Middle frontal gyrus (tissue), 1 donor: ENCODE data around the gene VPS8.
"Not testable (repeated sequence)": the region's sequence is repeated elsewhere in the genome, so short reads cannot be mapped to it uniquely, and the experiment has no call there.

Source experiments
- DNase-seq: peaks from one replicate; pipeline ENCODE4 v3.0.0-alpha.2; 2015; ENCODE audit warnings: low spot score; ENCODE audit errors: extremely low spot score

VPS8 gene

DNA sequence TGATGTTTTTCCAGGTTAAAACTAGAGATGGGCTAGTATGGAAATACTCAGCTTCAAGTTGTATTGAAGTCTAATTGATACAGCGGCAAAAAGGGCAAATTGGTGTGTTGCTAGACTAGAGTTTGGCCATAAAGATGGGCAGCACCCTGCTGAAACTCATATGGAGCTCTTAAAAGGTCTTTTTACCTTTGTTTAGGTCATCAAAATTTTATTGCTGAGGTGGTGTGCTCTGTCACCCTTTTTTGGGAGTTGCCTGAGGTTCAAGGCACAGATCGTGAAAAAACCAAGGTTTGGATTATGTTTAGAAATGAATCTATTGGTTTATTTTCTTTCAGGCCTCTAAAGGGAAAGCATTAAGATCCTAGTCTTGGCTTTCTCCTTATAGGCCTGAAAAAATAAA lies 38.2 kb downstream of the VPS8 start:
- no peak for DNase-seq

GRCh38 chr3:184857099-184857498 lies 45.1 kb downstream of the VPS8 start:
- no peak for DNase-seq

DNA sequence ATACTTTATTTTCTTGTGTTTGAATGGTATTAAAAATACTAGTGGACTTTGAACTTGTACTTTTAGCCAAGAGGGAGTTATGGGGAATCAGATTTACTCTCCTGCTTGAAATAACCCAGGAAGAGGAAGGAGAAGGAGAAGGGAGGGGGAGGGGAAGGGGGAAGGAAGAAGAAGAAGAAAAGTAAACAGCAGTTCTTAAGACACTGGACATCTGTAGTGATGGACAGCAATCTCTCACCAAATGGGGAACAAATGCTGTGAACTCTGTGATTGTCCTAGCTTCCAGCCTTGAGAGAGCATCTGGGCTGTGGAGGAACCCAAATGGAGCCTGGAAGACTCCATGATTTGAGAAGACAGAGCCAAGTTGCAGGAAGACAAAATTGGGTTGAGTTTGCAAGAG lies 52.0 kb downstream of the VPS8 start:
- no peak for DNase-seq

DNA sequence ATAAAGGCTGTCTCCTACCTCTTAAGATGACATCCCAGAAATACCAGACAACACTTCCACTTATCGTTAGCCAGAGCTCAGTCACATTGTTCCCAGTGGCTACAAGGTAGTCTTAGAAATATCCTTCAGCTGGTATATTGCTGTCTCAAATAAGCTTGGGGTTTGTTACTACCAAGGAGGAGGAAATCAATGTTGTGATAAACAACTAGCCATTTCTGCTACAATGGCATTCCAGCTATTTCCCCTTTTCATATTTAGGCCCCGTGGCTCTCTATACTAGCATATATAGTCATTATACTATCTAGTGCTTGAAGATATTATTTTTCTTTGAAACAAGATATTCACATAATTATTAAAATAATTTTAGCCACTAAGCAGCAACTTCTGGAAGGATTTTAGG lies 56.5 kb downstream of the VPS8 start:
- DNase-seq, result no peak

DNA sequence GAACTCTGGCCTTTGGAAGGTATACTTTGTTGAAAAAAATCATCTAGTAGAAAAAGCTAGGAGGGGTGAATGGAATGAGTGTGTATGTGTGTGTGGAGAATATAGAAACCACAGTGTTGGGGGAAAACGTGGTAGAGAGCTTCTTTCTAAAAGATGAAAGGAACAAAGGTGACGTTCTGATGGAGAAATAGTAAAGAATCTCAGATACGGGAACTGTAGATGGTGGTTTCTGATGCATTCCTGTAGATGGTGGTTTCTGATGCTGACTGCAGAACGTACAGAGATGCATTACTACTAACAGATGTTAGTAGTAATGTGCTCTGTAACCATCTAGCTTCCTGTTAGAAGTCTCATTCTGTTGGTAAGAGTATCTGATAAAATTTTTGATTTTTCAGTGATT lies 60.2 kb downstream of the VPS8 start:
- DNase-seq, result no peak

DNA sequence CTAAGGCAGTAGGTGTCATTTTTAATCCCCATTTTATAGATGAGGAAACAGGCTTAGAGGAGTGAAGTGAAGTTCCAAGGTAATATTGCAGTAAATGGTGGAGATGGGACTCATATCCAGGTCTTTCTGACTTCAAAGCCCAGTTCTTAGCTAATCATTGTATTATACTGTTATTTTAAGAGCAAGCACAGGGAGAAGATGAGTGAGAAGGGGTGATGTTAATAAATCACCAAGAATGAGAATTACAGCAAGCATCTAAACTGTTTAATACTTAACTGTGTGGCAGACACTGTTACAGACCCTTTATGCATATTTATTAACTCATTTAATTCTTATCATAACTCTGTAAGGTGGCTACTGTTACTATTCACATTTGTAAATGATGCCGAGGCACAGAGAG lies 61.2 kb downstream of the VPS8 start:
- no peak for DNase-seq

DNA sequence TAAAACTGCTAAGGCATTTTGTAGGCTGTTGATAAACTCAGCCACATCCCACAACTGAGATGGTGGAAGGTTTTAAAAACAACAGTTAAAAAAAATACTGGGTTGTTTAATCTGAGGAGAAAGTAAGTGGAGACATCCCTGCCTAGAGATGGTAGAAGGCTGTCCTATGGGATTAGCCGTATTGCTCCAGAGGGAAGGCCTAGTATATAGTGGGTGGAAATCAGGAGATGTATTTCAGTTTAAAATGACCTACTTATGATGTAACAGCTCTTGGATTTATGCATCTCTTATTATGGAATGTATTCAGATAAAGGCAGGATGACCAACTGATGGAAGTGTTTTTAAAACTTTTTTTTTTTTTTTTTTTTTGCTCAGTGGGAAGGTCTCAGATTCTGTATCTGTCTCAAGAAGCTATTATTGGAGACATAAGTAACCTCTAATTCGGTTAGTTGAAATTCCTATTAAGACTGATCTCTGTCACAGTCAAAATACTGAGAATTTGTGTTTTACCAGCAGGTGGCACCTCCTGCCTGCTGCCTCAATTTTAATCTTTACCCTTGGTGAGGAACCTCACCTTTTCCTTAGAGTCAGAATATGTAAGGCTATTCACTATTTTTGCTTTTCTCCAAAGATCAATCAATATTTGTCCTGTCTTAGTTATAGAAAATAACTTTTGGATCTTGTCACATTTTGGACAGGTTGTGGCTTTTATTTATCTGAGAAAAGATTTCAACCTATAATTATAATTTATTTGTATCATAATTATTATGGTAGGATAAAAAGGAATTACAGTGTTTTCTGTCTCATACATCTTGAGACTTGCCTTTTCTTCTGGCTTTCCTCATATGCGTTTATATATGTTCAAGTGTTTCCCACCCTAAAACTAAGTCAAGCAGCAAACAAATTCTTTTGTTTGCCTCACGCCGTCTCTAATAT lies 63.0 kb downstream of the VPS8 start:
- DNase-seq, result no peak

- DNase-seq, result no peak
Observed at GRCh38 chr3:184880276-184881019, 68.5 kb downstream of the VPS8 start.

GRCh38 chr3:184884359-184885017 lies 72.5 kb downstream of the VPS8 start:
- no peak for DNase-seq

DNA sequence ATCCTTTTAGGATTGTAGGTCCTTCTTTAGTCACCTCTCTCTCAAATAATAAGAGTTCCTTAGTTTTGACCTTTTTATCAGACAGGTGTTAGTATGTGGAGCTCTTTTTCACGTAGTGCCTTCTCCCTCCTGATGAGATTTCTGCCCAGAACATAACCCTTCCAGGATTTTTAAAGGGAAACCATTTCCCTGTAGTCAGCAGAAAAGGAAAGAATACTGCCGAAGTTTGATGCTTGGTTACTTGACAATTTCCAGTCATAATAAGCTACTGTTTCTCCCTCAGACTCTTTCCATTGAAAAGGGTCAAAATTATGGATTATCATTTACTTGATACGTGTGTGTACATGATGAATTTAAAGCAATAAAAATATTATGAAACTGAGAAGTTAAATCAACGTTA lies 73.1 kb downstream of the VPS8 start:
- no peak for DNase-seq

- DNase-seq, result no peak
Observed at GRCh38 chr3:184887574-184887973, 75.6 kb downstream of the VPS8 start.

DNA sequence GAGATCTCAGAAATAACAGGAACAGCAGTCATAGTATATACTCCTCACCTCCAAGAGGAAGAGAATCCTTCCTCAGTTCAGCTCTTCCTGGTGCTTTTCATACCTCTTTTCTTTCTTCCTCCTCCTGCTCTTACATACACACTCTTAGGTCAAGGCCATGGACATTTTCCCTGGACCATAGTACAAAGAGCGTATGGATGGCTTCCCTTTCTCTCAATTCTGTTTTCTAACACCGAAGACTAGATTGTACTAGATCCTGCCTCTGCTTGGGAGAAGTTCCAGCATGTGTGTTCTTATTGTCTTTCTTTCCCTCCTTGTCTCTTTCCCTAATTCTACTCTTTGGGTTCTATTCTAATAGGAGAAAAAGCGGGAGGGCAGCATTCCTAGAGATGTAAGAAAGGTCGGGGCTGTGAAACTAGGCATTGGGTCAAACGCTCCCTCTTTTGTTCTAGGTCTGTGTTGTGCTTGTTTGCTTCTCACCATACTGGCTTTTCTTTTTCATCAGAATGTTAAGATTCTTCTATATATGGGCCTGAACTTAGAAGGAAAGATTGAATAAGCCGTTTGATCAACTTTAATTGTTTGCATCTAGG lies 77.4 kb downstream of the VPS8 start:
- no peak for DNase-seq

DNA sequence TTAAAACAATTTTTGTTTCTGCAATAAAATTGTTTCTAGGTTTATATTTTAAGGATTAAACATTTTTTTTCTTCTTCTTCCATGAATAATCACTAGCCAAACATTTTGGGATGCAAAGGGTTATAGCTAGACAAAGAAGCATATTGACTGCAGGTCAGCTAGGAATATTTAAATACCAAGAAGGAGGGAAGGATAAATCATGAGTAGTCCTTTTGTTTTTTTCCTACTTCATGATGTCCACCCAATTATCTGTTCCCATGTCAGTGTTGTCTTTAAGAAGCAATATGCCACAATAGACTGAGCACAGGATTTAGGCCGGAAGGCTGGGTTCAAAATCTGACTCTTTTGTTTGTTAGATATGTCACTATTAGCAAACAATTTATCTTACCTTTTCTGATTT lies 82.1 kb downstream of the VPS8 start:
- DNase-seq, result no peak

GRCh38 chr3:184895350-184895749 lies 83.4 kb downstream of the VPS8 start:
- no peak for DNase-seq

- no peak for DNase-seq
Observed at GRCh38 chr3:184896336-184896735, 84.4 kb downstream of the VPS8 start.

DNA sequence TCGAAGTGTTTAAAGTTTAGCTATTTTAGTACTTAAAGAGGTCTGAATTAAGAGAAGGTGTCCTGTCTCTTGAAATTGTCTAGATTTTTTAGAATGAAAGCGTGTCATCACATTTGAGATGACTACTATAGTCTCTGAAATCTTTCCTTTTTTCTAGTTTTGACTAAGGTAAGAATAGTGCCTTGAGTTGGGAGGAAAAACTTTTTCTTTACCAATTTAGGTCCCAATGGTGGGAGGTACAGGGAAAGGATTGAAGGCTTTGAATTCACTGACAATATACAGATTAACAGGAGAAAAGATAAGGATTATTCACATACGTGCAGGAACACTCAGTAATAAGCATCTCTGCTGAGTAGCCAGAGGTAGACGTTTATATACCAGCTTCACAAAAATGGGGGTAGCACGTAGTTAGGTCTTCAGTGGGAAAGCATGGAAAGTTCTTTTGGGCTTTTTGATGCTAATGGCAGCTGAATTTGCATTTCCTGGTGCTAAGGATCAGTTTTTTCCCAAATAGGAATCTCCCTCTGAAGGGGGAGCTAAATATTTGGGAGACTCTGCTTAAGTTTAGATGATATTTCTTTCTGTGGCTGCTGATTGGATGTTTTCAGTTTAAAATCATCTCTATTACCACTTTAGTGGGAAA lies 88.1 kb downstream of the VPS8 start:
- DNase-seq, result no peak

GRCh38 chr3:184907031-184907430 lies 95.1 kb downstream of the VPS8 start:
- not testable (repeated sequence) for DNase-seq

- DNase-seq, result no peak
Observed at GRCh38 chr3:184907681-184908649, 96.0 kb downstream of the VPS8 start.

GRCh38 chr3:184908859-184909258 lies 96.9 kb downstream of the VPS8 start:
- no peak for DNase-seq

DNA sequence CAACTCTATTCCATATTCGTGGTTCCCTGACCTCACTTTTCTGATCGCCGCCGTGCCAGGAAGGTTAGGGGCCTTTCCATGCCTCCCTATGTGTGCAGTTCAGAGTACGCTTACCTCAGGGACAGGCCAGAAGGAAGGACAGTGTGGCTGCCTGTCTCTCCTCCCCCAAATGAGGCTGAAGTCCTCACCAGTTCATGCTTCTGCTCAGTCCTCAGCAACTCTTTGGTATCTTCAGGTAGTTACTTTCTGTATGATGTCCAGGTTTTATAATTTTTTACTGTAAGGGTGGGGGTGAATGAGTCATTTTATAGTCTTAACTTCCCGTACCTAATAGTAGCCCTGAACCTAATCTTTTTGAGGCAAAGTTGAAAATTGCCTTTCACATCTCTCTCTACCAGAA lies 98.7 kb downstream of the VPS8 start:
- no peak for DNase-seq
